K562 (cell line): ENCODE measurements around the gene GALNT7. TPM values are rescaled to one million over a fixed set of nuclear protein-coding genes. Genes with fewer than 3 reads are reported as not detected.

Experiments used
- ATAC-seq: fragments of 200-7000 bp; cut with Tn5 transposase; 3 replicates; pipeline ENCODE4 v1.9.1; 2020; ENCODE audit warnings: moderate library complexity
- BruUV-seq: library from RNA; stranded (reverse); fragments of 400-500 nt; replicated peaks from 2 replicates; lab custom pipeline; 2021; lab: Mats Ljungman, UMichigan
- CTCF ChIA-PET: fragments of 300-600 bp; formaldehyde crosslinking; extraction: SDS; loops from one replicate; lab custom pipeline; 2021; ENCODE audit warnings: low intra/inter-chr PET ratio; lab: Yijun Ruan, JAX
- POLR2A ChIA-PET: fragments of 300-600, 350-650 bp; sonication (Branson Sonifier 250); formaldehyde crosslinking; extraction: SDS; loops from one replicate; lab custom pipeline; 2021; ENCODE audit warnings: antibody characterized with exemption, inconsistent platforms; lab: Yijun Ruan, JAX
- DNase-seq, 4 experiments: peaks; one replicate each; pipeline versions ENCODE4 v3.0.0 to v3.0.0-alpha.2; 2011 to 2018; ENCODE audit warnings: low spot score in 3 of 4, mixed read lengths in 3 of 4; ENCODE audit errors: extremely low read depth in 1 of 4
- FAIRE-seq: peaks from 2 replicates; lab custom pipeline; 2011; peaks lifted over from hg19 to GRCh38; lab: Jason Lieb, UNC
- H2AFZ ChIP-seq: 2 replicates; pipeline ENCODE4 v1.6.0; 2011; ENCODE audit warnings: low read depth, low read length, control low read depth, inconsistent platforms
- H3K27ac ChIP-seq: fragments of 200-600 bp; 3 replicates; pipeline ENCODE4 v1.8.0; 2011; ENCODE audit warnings: low read depth, mild to moderate bottlenecking, control low read depth, inconsistent platforms, low read length, moderate library complexity, mixed read lengths; ENCODE audit errors: extremely low read depth
- H3K27me3 ChIP-seq, 2 experiments: fragments of 300-600 bp in 1 of 2; 2 replicates in 1 of 2; 3 replicates in 1 of 2; pipeline versions ENCODE4 v1.6.0 to v1.8.0; 2011; ENCODE audit warnings: inconsistent platforms in 2 of 2, low read length in 2 of 2, mild to moderate bottlenecking in 1 of 2, mixed read lengths in 1 of 2, moderate library complexity in 1 of 2; ENCODE audit not compliant: control insufficient read depth in 2 of 2, insufficient read depth in 2 of 2
- H3K36me3 ChIP-seq: fragments of 300-600 bp; 3 replicates; pipeline ENCODE4 v1.8.0; 2011; ENCODE audit warnings: mild to moderate bottlenecking, low read length, inconsistent platforms; ENCODE audit not compliant: control insufficient read depth, insufficient read depth
- H3K4me1 ChIP-seq, 2 experiments: fragments of 200-600 bp in 1 of 2; replicated peaks in 1 of 2; 2 replicates in 1 of 2; 3 replicates in 1 of 2; pipeline versions ENCODE4 v1.5.1 to v1.8.0; 2011; ENCODE audit warnings: inconsistent platforms in 2 of 2, low read length in 2 of 2, mild to moderate bottlenecking in 1 of 2, mixed read lengths in 1 of 2, moderate library complexity in 1 of 2; ENCODE audit not compliant: control insufficient read depth in 2 of 2, insufficient read depth in 2 of 2
- H3K4me2 ChIP-seq: 2 replicates; pipeline ENCODE4 v1.6.1; 2011; ENCODE audit warnings: low read length, control low read depth, inconsistent platforms, mixed read lengths; ENCODE audit not compliant: insufficient read depth
- H3K4me3 ChIP-seq: fragments of 200-600 bp; sonication (generic), shearing (Covaris generic); 2 replicates; pipeline ENCODE4 v1.5.1; 2016; ENCODE audit warnings: control low read depth, inconsistent platforms
- H3K79me2 ChIP-seq: fragments of 200-600 bp; 3 replicates; pipeline ENCODE4 v1.8.0; 2011; ENCODE audit warnings: low read length, inconsistent platforms; ENCODE audit not compliant: control insufficient read depth, insufficient read depth
- H3K9ac ChIP-seq, 2 experiments: 2 replicates each; pipeline versions ENCODE4 v1.6.0 to v1.6.1; 2011; ENCODE audit warnings: low read depth in 2 of 2, low read length in 2 of 2, control low read depth in 1 of 2, inconsistent platforms in 1 of 2, mild to moderate bottlenecking in 1 of 2, mixed read lengths in 1 of 2; ENCODE audit not compliant: insufficient read depth in 1 of 2
- H3K9me1 ChIP-seq: one replicate; pipeline ENCODE4 v1.6.0; 2011; ENCODE audit warnings: inconsistent platforms, mild to moderate bottlenecking, low read length, moderate library complexity; ENCODE audit not compliant: control insufficient read depth, insufficient read depth
- H3K9me3 ChIP-seq: replicated peaks from 2 replicates; pipeline ENCODE4 v1.5.1; 2011; ENCODE audit warnings: low read depth, low read length, inconsistent platforms; ENCODE audit not compliant: control insufficient read depth, insufficient read depth
- H4K20me1 ChIP-seq: replicated peaks from 2 replicates; pipeline ENCODE4 v1.6.1; 2011; ENCODE audit warnings: low read length, inconsistent platforms, mixed read lengths; ENCODE audit not compliant: control insufficient read depth, insufficient read depth
- CBFB ChIP-seq: sonication (generic); formaldehyde crosslinking; IDR thresholded peaks from 2 replicates; pipeline ENCODE4 v1.4.0; 2020; ENCODE audit warnings: mild to moderate bottlenecking, missing genetic modification reagents
- HMG20B ChIP-seq: fragments of 250-450 bp; sonication (Bioruptor Pico); IDR thresholded peaks from 2 replicates; pipeline ENCODE4 v1.5.0; 2021; ENCODE audit warnings: mild to moderate bottlenecking
- HMGN3 ChIP-seq: IDR thresholded peaks from 2 replicates; pipeline ENCODE4 v1.6.1; 2011; ENCODE audit warnings: borderline replicate concordance, low read depth, mild to moderate bottlenecking, mixed read lengths, low read length; ENCODE audit not compliant: insufficient read length; ENCODE audit errors: extremely low read depth
- SPI1 ChIP-seq: IDR thresholded peaks from 2 replicates; pipeline ENCODE4 v1.6.1; 2011; ENCODE audit warnings: low read depth, low read length, control low read depth, borderline replicate concordance
- ZNF253 ChIP-seq: fragments of 250-450 bp; sonication (Bioruptor Pico); conservative IDR thresholded peaks from 2 replicates; pipeline ENCODE4 v1.6.1; 2021; ENCODE audit warnings: mild to moderate bottlenecking
- ZNF431 ChIP-seq: sonication (generic); formaldehyde crosslinking; IDR thresholded peaks from 2 replicates; pipeline ENCODE4 v1.8.0; 2022; ENCODE audit warnings: mild to moderate bottlenecking, missing genetic modification reagents
- WGBS: fragments of 100-300 bp; shearing (Covaris generic); methylation state at CpG from one replicate; pipeline ENCODE4 v1.1.6; 2016; ENCODE audit warnings: low coverage, mixed read lengths; ENCODE audit not compliant: insufficient coverage; ENCODE audit errors: missing lambda C conversion rate; 5-methylcytosine and 5-hydroxymethylcytosine counted together
- in situ Hi-C: fragments of 300-500 bp; cut with MboI; formaldehyde crosslinking; loops from 4 replicates; pipeline ENCODE4 v1.15.0; 2018; ENCODE audit warnings: inconsistent platforms, mixed read lengths
- intact Hi-C: fragments of 100-400 bp; cut with micrococcal nuclease; formaldehyde crosslinking; loops from 2 replicates; pipeline ENCODE4 v1.14.2; 2022
- polyA plus RNA-seq, 8 experiments: library from polyadenylated mRNA; depleted of rRNA in 4 of 8; stranded (reverse) in 5 of 8; unstranded in 3 of 8; fragments of >200 nt; fragmentation: Nextera tagmentation in 2 of 8; fragmentation: Illumina TruSeq in 1 of 8; extraction: Ambion mirVana in 2 of 8; extraction: Trizol in 1 of 8; gene quantifications; 2 replicates each; pipeline versions ENCODE4 v1.2.1 to v1.2.3, GENCODE V29; 2011 to 2014; ENCODE audit warnings: inconsistent platforms in 1 of 8, missing spikeins in 1 of 8
- total RNA-seq, 7 experiments: library from RNA; depleted of rRNA in 6 of 7; stranded (reverse); fragments of >200 nt in 6 of 7; fragmentation: Illumina TruSeq in 2 of 7; extraction: Trizol in 2 of 7; gene quantifications; 2 replicates each; pipeline versions ENCODE4 v1.2.1 to v1.2.3, GENCODE V29; 2011 to 2021; ENCODE audit warnings: low replicate concordance in 1 of 7
- TF ChIP-seq, protein P1 (sequence below): sonication (generic); formaldehyde crosslinking; IDR thresholded peaks from 2 replicates; pipeline ENCODE4 v1.8.1; 2023; ENCODE audit warnings: mild to moderate bottlenecking, missing genetic modification reagents
- TF ChIP-seq, protein P2 (sequence below), 2 experiments: fragments of 450-650 bp; conservative IDR thresholded peaks; 2 replicates each; pipeline ENCODE4 v1.6.1; 2017; ENCODE audit warnings: mild to moderate bottlenecking in 2 of 2, moderate library complexity in 2 of 2
- TF ChIP-seq, protein P3 (sequence below): sonication (generic); formaldehyde crosslinking; IDR thresholded peaks from 2 replicates; pipeline ENCODE4 v1.8.0; 2022; ENCODE audit warnings: mild to moderate bottlenecking, missing genetic modification reagents

The GALNT7 gene
- total and polyA plus RNA-seq, 9 of the 15 experiments (the other 6 are each of a cell fraction or from before 2014, with no cell fraction given) = 16.7 to 38.7 (median 31.1) TPM

DNA sequence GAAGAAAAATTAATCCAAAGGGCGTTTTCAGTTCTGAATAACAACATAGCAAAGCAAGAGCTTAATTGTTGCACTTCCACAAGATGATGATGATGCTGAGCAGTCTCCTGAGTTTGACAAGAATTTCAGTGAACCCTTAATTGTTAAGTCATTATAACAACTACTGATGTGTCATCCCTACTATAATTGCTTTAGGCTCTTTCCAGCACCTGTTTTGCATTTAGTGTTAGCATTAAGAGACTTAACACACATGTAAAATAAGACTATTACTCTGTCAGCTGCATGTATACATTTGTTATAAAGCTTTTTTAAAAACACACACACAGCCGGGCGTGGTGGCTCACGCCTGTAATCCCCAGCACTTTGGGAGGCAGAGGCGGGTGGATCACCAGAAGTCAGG lies 37.9 kb upstream of the GALNT7 start:
- no peaks in the 10 kb centered on the region for H3K27me3 ChIP-seq
- no peak overlapping the region for H3K4me2 ChIP-seq
- no peak overlapping the region for H3K9ac ChIP-seq
- H3K4me1 ChIP-seq = peaks cover 4 to 14% of the 10 kb centered on the region in 2 experiments; a peak in 3 of 5 replicates
- POLR2A ChIA-PET = interaction anchor here (0.6 kb wide), 1 partner anchor 490 kb away, joined by 3 read pairs; no protein-coding TSS in a partner anchor
- H4K20me1 ChIP-seq = no peaks in the 10 kb centered on the region
- H2AFZ ChIP-seq = no peak overlapping the region
- no peak overlapping the region for H3K4me3 ChIP-seq
- no TSS peak for BruUV-seq
- no peak overlapping the region for H3K27ac ChIP-seq
- ATAC-seq (no peak), DNase-seq (no peak)
- WGBS = 63% methylated on average over 5 of the region's 5 CpGs
- H3K9me3 ChIP-seq = no peaks in the 10 kb centered on the region
- H3K9me1 ChIP-seq = no peaks in the 10 kb centered on the region
- no peaks in the 10 kb centered on the region for H3K36me3 ChIP-seq
- no peak for TF ChIP-seq SPI1
- no peak for TF ChIP-seq HMG20B (CRISPR knock-in tag)
- TF ChIP-seq CBFB (CRISPR knock-in tag) = no peak
- TF ChIP-seq, protein P1, sequence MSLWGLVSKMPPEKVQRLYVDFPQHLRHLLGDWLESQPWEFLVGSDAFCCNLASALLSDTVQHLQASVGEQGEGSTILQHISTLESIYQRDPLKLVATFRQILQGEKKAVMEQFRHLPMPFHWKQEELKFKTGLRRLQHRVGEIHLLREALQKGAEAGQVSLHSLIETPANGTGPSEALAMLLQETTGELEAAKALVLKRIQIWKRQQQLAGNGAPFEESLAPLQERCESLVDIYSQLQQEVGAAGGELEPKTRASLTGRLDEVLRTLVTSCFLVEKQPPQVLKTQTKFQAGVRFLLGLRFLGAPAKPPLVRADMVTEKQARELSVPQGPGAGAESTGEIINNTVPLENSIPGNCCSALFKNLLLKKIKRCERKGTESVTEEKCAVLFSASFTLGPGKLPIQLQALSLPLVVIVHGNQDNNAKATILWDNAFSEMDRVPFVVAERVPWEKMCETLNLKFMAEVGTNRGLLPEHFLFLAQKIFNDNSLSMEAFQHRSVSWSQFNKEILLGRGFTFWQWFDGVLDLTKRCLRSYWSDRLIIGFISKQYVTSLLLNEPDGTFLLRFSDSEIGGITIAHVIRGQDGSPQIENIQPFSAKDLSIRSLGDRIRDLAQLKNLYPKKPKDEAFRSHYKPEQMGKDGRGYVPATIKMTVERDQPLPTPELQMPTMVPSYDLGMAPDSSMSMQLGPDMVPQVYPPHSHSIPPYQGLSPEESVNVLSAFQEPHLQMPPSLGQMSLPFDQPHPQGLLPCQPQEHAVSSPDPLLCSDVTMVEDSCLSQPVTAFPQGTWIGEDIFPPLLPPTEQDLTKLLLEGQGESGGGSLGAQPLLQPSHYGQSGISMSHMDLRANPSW = no peak
- no peak for TF ChIP-seq ZNF253 (CRISPR knock-in tag)
- TF ChIP-seq, protein P2, sequence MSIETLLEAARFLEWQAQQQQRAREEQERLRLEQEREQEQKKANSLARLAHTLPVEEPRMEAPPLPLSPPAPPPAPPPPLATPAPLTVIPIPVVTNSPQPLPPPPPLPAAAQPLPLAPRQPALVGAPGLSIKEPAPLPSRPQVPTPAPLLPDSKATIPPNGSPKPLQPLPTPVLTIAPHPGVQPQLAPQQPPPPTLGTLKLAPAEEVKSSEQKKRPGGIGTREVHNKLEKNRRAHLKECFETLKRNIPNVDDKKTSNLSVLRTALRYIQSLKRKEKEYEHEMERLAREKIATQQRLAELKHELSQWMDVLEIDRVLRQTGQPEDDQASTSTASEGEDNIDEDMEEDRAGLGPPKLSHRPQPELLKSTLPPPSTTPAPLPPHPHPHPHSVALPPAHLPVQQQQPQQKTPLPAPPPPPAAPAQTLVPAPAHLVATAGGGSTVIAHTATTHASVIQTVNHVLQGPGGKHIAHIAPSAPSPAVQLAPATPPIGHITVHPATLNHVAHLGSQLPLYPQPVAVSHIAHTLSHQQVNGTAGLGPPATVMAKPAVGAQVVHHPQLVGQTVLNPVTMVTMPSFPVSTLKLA (conservative IDR thresholded peaks at IDR 0.05) = no peak
- TF ChIP-seq ZNF431 (CRISPR knock-in tag) = no peak
- TF ChIP-seq, protein P3, sequence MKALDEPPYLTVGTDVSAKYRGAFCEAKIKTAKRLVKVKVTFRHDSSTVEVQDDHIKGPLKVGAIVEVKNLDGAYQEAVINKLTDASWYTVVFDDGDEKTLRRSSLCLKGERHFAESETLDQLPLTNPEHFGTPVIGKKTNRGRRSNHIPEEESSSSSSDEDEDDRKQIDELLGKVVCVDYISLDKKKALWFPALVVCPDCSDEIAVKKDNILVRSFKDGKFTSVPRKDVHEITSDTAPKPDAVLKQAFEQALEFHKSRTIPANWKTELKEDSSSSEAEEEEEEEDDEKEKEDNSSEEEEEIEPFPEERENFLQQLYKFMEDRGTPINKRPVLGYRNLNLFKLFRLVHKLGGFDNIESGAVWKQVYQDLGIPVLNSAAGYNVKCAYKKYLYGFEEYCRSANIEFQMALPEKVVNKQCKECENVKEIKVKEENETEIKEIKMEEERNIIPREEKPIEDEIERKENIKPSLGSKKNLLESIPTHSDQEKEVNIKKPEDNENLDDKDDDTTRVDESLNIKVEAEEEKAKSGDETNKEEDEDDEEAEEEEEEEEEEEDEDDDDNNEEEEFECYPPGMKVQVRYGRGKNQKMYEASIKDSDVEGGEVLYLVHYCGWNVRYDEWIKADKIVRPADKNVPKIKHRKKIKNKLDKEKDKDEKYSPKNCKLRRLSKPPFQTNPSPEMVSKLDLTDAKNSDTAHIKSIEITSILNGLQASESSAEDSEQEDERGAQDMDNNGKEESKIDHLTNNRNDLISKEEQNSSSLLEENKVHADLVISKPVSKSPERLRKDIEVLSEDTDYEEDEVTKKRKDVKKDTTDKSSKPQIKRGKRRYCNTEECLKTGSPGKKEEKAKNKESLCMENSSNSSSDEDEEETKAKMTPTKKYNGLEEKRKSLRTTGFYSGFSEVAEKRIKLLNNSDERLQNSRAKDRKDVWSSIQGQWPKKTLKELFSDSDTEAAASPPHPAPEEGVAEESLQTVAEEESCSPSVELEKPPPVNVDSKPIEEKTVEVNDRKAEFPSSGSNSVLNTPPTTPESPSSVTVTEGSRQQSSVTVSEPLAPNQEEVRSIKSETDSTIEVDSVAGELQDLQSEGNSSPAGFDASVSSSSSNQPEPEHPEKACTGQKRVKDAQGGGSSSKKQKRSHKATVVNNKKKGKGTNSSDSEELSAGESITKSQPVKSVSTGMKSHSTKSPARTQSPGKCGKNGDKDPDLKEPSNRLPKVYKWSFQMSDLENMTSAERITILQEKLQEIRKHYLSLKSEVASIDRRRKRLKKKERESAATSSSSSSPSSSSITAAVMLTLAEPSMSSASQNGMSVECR (CRISPR knock-in tag) = no peak
- no peak for TF ChIP-seq HMGN3
- TF ChIP-seq, all 486 proteins: peak for 0
- no peak for FAIRE-seq
- CTCF ChIA-PET = no interaction called here
- in situ Hi-C loops = no loop called here
- no peaks in the 10 kb centered on the region for H3K79me2 ChIP-seq
- intact Hi-C loops = no loop called here
